NCI-H128 (cell line): ENCODE measurements around the gene YWHAE.

Experiments
- DNase-seq: peaks from one replicate; lab custom pipeline; 2025; ENCODE audit not compliant: unreplicated experiment; lab: John Stamatoyannopoulos, UW

Gene YWHAE

GRCh38 chr17:1298606-1299005 lies 101.4 kb downstream of the YWHAE start:
- DNase-seq = no peak
